SK-MEL-5 (cell line): ENCODE results near the gene CNTNAP2. TPM values are rescaled to one million over a fixed set of nuclear protein-coding genes. Genes with fewer than 3 reads are reported as not detected.

Source experiments
- DNase-seq: peaks from one replicate; pipeline ENCODE4 v3.0.0-alpha.2; 2016; ENCODE audit warnings: low read depth, low spot score
- in situ Hi-C: cut with HindIII; loops from 2 replicates; pipeline ENCODE4 v1.10.0; 2016; ENCODE audit warnings: low sequenced_read_pairs, high pct_unique_total_duplicates, low pct_unique_long_range_greater_than_20kb
- polyA plus RNA-seq, 2 experiments: library from polyadenylated mRNA; depleted of rRNA; stranded (reverse); fragments of >200 nt; gene quantifications; 2 replicates each; pipeline ENCODE4 v1.2.3, GENCODE V29; 2015
- total RNA-seq: library from RNA; depleted of rRNA; stranded (reverse); fragments of >200 nt; shearing (Covaris generic); gene quantifications from 2 replicates; pipeline ENCODE4 v1.2.3, GENCODE V29; 2014; rRNA removed

CNTNAP2 gene
- total RNA-seq: not detected in 2 replicates
- polyA plus RNA-seq (2015; cell fraction: cytosol; rRNA removed): not detected in 2 replicates
- polyA plus RNA-seq (2015; cell fraction: nucleus; rRNA removed): not detected in 2 replicates

DNA sequence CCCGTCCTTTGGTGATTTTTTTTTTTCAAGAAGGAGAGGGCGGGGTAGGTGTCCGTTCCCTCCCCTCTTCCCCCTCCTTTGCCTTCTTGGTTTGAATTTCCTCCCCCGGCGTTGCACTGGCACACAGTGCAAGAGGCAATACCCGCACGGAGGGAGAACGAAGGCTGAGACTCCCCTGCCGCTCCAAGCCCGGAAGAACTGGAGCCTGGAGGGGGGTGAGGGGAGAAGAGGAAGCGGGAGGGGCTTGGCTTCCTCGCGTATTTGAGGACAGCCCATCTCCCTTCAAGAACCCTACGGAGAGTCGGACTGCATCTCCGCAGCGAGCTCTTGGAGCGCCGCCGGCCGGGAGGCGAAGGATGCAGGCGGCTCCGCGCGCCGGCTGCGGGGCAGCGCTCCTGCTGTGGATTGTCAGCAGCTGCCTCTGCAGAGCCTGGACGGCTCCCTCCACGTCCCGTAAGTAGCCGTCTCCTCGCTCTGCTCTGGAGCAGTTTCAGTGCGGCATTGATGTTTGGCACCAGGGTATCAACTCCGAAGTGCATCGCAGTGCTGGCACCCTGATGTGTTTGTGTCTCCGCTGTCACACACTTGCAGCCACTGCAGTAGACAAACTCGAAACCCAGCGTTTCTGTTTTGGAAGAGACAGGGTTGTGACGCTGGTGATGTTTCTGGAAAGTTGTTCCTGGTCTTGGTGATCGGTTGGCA lies at the start of gene CNTNAP2:
Gene CNTNAP2 (plus strand): TSS at position 281 of the 702 bp plus-strand sequence. CDS start 76 bp downstream, at position 357.
- no peak for DNase-seq
- in situ Hi-C loops: no loop called here

DNA sequence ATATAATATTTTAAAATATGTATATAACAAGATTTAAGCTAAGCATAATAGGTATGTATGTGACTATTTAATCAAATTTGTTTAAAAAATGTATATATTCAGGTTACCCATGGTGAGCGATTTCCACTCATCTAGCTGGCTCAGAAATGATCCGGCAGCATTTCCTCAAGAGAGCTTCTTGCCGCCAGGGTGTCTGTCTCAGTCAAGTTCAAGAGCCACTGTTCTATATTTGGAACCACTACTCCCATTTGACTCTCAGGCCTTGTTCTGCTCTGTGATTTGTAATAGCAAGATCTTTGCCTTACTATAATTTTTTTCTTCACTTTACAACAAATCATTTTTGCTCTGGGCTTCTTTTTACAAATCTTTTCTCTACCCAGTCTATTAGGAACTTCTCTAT lies 48.7 kb upstream of the CNTNAP2 start:
- in situ Hi-C loops: no loop called here
- DNase-seq: peak; percentile 16

DNA sequence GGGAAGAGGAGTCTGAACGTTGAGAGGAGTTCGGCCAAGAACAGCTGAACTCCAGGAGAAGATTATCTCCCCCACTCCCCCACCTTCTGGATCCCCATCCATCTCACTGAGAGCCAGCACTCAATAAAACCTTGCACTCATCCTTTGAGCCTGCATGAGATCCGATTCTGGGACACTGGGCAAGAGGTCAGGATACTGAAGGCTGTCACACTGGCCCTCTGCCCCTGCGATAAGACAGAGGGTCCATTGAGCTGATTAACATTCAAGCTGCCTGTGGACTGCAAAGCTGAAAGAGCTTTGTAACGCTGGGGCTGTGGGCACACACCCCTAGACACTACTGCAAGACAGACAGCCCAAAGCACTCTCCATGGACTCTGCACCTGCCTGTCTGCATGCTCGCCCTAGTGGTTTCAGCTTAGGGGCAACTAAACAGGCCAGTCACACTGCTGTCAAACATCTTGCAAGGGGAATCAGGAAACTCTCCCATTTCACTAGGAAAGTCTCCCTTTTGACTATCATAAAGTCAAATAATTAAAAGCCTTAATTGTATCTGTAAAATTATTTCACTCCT lies 42.3 kb upstream of the CNTNAP2 start:
- in situ Hi-C loops: no loop called here
- DNase-seq: no peak

DNA sequence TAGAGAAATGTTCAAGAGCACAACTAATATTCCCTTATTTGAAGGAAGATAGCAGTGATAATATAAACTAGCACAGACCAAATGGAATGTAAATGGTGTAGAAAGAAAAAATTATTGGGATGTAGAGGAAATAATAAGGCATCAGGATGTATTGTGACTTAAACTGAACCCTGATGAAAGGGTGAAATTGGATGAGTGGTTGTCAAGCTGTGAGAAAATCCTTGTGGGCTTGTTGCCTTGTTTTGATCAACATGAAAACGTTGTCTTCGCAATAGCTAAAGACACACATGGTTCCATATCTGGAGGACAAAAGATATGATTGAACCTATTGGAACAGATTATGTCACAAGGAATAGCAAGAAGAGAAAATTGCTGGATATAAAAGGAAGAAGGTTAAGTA lies 40.3 kb upstream of the CNTNAP2 start:
- in situ Hi-C loops: no loop called here
- DNase-seq: no peak

DNA sequence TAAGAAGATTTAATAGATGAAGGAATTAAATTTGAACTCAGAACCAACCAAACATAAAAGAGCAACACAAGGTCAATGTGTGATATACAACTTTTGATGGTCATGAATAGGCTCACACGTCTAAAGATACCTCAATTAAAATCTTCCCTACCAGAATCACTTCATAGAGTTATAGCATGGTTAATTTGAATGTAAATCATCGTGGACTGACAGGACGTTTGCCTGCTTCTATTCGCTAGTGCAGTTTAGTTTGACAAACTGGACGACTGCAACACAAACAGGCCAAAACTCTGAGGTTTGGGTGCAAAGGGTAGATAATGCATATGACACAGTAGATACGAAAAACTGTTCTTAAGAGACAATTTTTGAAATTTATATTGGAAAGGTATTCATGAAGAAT lies 32.5 kb upstream of the CNTNAP2 start:
- no peak for DNase-seq
- in situ Hi-C loops: no loop called here

DNA sequence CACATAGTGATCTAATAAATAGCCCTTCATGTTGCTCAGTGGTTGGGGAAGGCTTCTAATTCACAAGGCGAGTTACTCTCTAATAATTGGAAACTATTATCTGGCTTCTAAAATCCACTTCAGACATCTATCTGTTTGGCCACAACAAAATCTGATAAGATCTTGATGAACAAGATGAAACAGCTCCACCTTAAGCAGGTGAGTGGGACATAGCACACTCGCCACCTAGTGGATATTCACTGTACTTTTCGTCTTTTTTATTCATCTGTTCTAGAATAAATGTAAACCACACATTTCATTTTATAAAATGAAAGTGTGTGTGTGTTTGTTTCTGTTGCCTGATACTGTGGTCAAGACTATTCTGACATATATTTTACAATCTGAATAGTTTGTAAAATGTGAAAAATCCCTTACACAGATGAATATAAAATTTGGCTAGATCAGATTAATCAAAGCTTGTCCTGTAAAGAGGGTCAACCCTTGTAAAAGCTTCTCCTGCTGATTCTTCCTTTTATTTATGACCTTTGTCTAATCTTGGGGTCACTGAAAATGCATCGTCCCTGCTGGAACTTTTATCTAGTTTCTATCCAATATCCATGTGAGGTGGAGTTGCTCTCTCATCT lies 26.5 kb upstream of the CNTNAP2 start:
- in situ Hi-C loops: no loop called here
- peak; percentile 66 for DNase-seq

DNA sequence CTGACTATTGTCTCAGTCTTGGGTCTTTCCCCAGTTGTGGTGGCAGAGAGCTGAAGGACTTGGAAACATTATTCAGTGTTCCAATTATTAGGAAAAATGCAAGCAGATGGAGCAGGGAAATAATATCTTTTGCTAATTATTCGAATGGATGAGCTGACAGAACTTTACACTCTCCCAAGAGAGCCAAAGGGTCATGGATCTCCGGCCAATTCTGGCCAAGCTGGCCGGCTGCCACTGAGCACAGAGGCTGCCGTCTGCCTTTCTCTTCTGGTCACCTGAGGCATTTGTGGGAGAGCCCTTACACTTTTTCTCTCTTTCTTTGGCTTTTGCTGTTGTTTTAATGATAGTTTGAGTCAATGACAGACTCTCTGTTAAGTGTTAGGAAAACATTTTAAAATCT lies 22.2 kb upstream of the CNTNAP2 start:
- in situ Hi-C loops: no loop called here
- DNase-seq: no peak

DNA sequence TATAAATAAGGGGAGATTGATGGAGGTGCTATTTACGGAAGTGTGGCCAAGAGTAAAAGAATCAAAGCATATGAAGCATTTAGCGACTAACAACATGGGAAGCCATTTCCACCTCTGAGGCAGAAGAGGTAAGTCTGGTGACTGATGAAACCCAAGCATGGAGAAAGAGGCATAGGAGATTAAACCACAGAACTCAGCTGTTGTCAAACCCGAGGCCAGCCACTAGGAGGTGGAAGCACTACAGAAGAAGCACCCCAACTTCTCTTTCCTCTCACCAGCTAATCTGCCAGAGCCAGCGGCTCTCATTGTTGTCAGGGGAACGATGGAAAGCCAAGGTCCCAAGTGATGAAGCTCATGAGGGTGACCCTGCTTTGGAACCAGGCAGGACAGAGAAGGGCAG lies 19.6 kb upstream of the CNTNAP2 start:
- in situ Hi-C loops: no loop called here
- peak; percentile 17 for DNase-seq

DNA sequence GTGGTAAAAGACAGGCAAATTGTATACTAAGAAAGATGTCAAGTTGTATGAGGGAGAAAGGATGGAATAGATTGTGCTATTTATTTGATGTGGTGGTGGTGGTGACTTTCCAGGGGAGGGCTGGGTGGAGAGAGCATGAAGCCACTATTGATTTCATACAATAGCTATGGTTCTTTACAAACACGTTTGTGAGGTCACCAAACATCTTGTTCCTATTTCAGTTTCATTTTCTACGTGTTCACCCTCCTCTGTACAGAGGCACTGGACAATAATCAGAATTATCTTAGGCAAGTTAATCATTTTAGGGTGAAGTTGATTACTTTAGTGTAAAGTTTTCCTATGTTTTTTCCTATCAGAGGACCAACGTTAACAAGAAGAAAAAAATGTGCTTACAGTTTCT lies 10.3 kb upstream of the CNTNAP2 start:
- in situ Hi-C loops: no loop called here
- no peak for DNase-seq

DNA sequence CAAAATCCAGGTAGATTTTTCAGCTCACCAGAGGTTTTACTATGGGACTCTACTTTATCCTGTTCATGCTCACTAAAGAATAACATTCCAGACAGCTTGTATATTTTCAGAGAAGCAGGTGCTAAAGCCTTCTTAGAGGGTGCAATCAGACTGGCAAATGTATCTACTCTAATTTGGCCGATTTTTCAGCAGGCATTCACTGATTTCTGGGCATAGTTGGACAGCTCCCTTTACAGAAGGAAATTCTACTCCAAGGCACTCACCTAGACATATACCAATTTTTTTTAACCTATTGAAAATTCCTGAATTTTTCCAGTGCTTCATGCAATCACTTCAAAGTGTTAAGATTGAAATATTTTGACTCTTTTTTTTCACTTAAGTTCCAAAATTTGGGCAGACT lies 3.8 kb upstream of the CNTNAP2 start:
- in situ Hi-C loops: no loop called here
- DNase-seq: no peak

DNA sequence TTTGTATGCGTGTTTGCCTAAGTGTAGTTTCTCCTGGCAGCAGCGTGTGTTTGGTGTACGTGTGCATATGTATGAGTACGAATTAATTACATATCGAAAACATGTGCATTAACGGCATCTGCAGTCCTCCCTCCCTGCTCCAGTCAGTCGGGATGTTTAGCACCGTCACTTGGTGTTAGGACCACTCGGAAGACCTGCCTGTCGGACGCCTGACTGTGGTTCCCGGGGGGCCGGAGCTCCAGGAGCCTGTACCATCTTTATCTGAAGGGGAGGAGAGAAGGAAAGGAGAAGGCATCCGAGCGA lies 1.1 kb upstream of the CNTNAP2 start:
- in situ Hi-C loops: no loop called here
- DNase-seq: no peak

DNA sequence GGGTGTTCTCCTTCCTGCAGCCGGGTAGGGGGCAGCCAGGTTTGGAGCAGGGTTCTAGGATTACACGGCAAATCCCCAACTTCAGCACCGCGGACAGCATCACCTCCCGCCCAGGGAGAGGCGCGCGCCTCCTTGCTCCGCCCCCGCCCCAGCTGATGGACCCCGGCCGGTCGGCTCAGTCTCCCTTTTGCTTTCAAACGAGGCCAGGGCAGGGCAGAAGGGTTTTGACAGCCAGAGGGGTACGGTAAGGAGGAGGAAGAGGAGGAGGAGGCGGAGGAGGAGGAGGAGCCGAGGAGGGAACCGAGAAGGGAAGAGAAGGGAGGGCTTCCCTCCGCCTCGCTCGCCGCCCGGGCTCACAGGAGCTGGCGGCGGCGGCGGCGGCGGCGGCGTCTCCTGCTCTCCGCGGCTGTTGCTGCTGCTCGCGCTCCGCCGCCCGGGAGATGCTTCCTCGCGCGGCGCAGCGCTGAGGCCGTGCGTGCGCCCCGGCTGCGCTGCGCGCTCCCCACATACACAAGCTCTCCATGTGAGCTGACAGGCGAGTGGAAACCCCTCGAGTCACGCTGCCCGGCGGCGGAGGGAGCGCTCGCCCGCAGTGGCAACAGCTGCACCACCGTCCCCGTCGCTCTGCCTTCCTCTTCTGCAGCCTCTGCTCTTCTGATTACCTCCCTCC lies 615 bp upstream of the CNTNAP2 start:
- in situ Hi-C loops: no loop called here
- peak; percentile 23 for DNase-seq

DNA sequence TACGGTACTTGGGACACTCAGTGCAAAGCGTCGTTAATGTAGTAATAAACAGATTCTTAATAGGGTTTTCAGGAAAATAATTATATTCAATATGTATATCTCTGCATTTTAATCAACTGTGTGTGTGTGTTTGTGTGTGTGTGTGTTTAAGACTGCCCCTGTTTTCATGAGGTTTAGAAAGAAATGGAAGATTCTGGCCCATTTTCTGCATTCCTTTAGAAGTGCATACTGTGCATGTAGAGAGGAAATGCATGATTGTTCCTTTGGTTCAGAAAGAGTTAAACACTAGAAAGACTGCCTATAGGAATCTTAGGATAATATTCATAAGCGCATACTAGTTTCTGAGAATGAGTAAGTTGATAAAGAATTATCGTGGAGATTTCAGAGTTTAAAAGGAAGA lies 975 bp downstream of the CNTNAP2 start:
- DNase-seq: no peak
- in situ Hi-C loops: no loop called here

DNA sequence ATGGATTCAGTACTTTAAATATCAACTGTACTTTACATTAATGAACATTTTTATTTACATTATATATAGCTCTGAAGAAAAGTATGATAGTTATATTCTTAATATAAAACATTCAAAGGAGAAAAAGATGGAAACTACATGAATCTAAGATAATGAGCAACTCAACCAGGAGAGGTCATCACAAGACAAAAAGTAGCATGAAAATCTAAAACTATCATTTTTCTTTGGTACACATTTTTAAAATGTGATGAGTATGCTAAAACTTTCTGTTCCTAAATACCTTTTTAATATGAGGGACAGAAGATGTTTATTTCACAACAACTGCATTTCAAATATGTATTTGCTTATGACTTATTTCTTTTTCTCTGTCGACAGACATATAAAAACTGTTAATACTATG lies 2.4 kb downstream of the CNTNAP2 start:
- in situ Hi-C loops: no loop called here

DNA sequence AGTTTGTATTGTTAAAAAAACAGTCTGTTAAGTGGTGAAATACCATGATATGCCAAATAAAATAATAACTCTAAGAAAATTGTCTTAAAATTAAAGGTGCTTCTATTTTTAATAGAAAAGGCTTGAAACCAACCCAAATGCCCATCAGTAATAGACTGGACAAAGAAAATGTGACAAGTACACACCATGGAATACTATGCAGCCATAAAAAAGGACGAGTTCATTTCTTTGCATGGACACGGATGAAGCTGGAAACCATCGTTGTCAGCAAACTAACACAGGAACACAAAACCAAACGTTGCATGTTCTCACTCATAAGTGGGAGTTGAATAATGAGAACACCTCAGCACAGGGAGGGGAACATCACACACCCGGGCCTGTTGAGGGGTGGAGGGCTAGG lies 7.1 kb downstream of the CNTNAP2 start:
- in situ Hi-C loops: no loop called here
- DNase-seq: no peak

More for the DNA sequence above, 2.4 kb downstream of the CNTNAP2 start:
- DNase-seq: no peak

DNA sequence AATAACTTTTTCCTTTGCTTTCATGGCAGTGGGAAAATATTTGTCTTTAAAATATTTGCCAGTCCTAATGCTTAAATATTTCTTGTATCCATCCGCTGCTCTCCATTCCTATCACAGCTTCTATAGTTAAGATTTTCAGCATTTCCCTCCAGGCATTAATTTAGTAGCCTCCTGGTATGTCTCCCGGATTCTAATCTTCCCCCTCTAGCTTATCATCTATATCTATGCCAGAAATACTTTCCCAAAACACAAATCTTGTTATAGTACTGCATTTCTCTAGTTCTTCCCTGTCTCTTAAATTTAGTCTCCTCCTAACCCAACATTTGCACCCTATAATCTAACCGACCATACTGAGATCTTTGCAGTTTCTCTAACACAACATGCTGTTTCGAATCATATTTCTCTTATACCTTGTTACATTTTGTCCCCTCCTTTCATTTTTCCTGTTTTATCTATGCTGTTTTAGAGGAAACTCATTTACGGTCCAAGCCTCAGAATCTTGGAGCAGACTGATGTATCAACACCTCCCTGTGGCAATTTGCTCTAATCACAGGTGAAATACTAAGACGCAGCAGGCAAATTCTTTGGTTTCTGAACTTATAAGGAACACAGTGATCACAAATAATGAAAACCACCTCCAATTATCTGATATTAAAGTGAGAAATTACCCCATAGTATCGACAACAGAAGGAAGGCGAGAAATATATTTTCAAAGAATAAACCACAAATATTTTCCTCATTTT lies 10.3 kb downstream of the CNTNAP2 start:
- in situ Hi-C loops: no loop called here
- DNase-seq: no peak

DNA sequence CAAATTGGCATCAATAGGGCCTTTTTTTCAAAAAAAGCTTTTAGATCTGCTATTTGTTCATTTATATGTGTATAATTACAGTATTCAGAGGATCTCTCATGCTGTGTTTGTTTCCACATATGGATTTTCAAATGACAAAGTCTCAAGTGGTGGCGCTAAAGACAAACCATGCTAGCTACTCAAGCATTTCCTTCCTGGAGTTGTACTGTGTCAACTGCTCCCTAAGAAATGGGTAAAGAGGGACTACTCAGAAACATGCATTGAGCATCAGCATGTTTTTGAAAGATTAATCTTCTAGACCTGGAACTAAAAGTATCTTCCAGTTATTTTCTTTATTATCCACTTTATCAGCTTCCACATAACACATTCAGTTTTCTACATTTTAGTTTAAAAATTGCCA lies 12.7 kb downstream of the CNTNAP2 start:
- no peak for DNase-seq
- in situ Hi-C loops: no loop called here

DNA sequence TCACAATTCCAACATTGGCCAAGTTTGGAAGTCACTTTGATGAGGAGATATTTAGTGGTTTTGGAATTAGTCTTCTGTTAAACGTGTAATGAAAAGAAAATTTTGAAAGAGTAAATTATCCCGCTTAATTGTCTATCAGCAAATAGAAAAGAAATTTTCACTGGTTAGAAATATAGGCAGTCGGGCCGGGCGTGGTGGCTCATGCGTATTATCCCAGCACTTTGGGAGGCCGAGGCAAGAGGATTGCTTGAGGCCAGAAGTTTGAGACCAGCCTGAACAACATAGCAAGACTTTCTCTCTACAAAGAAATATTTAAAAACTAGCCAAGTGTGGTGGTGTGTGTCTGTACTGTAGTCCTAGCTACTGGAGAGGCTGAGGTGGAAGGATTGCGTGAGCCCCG lies 13.4 kb downstream of the CNTNAP2 start:
- in situ Hi-C loops: no loop called here
- DNase-seq: no peak
